GM12864 (cell line): ENCODE measurements around the gene ARL4C.
A peak's percentile ranks its signal among the peaks of the same experiment; 100 is the strongest.

Experiments
- DNase-seq: peaks from one replicate; pipeline ENCODE4 v3.0.0-alpha.2; 2011; ENCODE audit warnings: low read depth
- H3K4me3 ChIP-seq: 2 replicates; pipeline ENCODE4 v1.5.1; 2011; ENCODE audit warnings: mild to moderate bottlenecking, low read depth, low read length, control low read depth
- TF ChIP-seq, protein P1 (sequence below): IDR thresholded peaks from 2 replicates; pipeline ENCODE4 v1.5.1; 2011; ENCODE audit warnings: low read depth, mild to moderate bottlenecking, moderate library complexity, low read length, control low read depth, inconsistent platforms; ENCODE audit errors: missing control alignments

ARL4C gene

DNA sequence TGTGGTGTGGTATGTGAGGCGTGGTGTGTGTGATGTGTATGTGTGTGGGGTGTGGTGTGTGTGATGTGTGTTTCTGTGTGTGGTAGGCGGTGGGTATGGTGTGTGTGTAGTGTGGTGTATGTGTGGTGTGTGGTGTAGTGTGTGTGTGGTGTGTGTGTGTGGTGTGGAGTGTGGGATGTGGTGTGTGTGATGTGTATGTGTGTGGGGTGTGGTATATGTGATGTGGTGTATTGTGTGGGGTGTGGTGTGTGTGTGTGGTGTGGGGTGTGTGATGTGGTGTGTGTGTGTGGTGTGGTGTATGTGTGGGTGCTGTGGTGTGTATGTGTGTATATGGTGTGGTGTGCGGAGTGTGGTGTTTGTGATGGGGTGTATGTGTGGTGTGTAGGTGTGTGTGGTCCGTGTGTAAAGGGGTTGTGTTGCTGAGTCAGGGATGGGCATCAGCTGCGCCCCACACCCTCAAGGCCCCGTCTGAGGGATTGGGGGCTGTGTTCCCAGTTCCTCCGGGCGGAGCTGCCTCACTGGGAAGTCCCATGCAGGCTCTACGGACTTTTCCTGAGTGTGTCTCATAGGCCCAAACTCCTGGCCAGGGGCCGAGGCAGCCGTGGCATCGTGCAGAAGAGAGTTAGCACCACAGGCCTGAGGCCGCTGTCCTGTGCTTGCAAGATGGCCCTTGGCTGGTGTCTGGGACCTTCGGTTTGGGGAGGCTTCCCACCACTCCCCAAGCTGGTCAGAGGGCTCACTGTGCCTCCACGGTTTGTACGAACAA lies 18.2 kb upstream of the ARL4C start:
- no peak for DNase-seq
- TF ChIP-seq, protein P1, sequence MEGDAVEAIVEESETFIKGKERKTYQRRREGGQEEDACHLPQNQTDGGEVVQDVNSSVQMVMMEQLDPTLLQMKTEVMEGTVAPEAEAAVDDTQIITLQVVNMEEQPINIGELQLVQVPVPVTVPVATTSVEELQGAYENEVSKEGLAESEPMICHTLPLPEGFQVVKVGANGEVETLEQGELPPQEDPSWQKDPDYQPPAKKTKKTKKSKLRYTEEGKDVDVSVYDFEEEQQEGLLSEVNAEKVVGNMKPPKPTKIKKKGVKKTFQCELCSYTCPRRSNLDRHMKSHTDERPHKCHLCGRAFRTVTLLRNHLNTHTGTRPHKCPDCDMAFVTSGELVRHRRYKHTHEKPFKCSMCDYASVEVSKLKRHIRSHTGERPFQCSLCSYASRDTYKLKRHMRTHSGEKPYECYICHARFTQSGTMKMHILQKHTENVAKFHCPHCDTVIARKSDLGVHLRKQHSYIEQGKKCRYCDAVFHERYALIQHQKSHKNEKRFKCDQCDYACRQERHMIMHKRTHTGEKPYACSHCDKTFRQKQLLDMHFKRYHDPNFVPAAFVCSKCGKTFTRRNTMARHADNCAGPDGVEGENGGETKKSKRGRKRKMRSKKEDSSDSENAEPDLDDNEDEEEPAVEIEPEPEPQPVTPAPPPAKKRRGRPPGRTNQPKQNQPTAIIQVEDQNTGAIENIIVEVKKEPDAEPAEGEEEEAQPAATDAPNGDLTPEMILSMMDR: no peak
- H3K4me3 ChIP-seq: no peak overlapping the region

DNA sequence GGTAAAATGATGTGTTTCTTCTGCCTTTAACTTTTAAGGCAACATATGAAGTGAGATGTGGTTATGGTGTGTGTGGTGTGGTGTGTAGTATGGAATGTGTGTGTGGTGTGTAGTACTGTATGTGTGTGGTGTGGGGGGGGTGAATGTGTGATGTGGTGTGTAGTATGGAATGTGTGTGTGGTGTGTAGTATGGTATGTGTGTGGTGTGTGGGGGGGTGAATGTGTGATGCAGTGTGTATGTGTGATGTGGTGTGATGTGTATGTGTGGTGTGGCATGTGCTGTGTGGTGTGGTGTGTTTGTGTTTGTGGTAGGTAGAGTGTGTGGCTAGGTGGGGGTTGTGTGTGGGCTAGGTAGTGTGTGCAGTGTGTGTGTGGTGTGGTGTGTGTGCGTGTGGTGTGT lies 17.2 kb upstream of the ARL4C start:
- no peak for DNase-seq
- no peak overlapping the region for H3K4me3 ChIP-seq
- TF ChIP-seq, protein P1: no peak

DNA sequence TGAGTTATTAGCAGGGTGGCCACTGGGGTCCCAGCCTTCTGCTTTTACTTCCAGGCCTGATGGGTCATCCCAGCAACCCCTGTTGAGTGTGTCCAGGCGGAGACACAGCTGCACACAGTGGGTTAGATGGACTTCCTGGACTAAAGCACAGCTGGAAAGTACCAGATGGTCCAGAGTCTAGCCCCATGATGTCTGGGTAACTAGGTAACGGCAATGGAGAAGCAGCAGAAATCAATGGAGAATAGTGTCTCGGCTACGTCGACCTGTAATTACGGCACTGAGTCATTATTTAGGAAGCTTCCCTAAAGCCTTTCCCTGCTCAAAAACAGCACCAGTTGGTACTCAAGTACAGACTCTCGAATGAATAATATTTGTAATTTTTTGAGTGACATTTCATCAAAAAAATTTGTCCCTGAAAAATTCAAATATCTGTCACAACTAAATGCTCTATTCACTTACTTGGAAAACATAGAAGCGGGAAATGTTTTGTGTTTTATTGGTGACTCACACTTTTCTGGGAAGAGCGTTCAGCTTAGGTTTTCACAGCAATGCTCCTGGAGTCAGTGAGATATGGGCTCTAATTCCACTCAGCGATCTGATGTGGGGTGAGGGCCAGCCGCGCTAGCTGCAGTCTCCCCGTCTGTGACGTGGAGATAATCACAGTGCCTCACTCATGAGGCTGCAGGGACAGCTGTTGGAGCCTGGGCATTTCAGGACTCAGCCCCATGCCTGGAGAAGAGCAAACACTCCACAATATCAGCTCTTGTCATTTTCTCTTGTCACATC lies 16.2 kb upstream of the ARL4C start:
- DNase-seq: no peak
- TF ChIP-seq, protein P1: no peak
- H3K4me3 ChIP-seq: no peak overlapping the region

DNA sequence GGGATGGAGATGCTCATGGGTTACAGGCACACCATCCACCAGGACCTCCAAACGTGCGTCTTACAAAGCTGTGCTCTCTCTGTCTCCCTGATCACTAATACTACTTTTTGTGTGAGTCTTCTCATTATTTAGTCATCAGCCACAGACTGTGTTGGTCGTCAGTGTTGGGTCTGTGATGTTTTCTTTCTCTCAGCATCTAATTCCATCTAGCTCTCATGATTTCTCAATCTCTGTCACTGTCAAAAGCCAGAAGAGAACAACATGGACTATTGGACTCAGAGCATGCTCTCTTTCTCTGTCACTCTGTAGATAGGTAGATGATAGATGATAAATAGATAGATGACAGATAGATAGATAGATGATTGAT lies 6.0 kb upstream of the ARL4C start:
- no peak for DNase-seq
- TF ChIP-seq, protein P1: no peak
- no peak overlapping the region for H3K4me3 ChIP-seq

DNA sequence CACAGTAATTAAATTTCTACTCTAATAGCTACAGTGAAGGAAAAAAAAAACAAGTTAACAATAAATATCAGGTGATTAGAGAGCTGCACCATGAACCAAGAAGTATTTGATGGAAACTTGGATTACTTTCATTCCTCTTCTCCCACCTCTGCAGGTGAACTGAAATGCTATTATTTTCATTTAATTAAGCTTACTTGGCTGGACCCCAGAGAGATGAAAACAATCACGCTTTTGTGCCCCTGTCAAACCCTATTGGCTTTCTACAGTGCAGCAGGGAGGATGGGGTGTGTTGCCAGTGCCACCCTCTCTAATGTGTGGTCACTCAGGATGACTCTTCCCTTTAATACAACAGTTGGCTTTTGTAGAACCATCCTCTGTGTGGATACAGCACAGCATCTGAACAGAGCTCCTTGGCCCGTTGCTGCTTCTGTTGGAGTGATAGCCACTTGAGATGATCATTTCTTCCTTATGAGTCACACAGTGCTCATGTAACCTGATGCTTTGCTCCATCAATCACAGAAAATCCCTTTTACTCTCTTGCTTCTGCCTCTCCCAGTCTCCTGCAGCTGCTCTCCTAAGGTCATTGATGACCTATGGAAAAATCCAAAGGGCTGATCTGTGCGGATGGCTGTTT lies 5.5 kb upstream of the ARL4C start:
- TF ChIP-seq, protein P1: no peak

DNA sequence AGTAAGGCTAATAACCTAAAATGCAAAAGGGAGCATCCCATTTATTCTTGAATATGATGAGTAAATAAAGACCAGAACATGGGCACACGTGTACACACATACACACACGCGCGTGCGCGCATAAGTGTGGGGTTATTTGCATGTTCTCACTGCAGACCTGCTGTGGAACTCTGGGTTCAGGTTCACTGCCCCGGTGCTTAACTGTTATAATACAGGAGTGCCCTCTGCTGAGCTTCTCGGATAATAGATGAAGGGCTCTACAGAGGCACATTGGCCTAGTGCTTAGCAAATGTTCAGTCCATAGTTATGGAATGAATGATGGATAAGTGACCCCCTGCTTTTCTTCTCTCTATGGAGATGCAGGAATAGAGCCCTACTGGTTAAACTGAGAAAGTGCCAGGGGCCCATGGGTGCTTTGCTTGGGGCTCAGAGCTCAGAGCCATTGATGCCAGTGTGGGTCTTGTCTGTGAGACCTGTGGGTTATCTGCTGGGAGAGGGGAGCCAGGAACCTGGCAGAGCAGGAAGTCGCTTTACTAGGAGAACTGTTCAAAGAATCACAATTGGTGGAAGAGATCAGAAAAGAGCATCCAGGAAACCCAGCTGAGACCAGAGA lies 3.6 kb upstream of the ARL4C start:
- DNase-seq: peak; percentile 61
- no peak overlapping the region for H3K4me3 ChIP-seq
- TF ChIP-seq, protein P1: peak; percentile 66

More for the DNA sequence above, 5.5 kb upstream of the ARL4C start:
- no peak overlapping the region for H3K4me3 ChIP-seq
- no peak for DNase-seq
